ENCODE data around the gene SPNS2.

GRCh38 chr17:4449736-4450135 lies 48.9 kb upstream of the SPNS2 start:
- TF ChIP-seq, protein P1, sequence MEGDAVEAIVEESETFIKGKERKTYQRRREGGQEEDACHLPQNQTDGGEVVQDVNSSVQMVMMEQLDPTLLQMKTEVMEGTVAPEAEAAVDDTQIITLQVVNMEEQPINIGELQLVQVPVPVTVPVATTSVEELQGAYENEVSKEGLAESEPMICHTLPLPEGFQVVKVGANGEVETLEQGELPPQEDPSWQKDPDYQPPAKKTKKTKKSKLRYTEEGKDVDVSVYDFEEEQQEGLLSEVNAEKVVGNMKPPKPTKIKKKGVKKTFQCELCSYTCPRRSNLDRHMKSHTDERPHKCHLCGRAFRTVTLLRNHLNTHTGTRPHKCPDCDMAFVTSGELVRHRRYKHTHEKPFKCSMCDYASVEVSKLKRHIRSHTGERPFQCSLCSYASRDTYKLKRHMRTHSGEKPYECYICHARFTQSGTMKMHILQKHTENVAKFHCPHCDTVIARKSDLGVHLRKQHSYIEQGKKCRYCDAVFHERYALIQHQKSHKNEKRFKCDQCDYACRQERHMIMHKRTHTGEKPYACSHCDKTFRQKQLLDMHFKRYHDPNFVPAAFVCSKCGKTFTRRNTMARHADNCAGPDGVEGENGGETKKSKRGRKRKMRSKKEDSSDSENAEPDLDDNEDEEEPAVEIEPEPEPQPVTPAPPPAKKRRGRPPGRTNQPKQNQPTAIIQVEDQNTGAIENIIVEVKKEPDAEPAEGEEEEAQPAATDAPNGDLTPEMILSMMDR (conservative IDR thresholded peaks at IDR 0.05; ENCODE audit: low read depth, low read length), result no peak
- no peak for TF ChIP-seq EZH2 (IDR thresholded peaks at IDR 0.05; ENCODE audit: low read length, unreplicated experiment)
